HG02981 (cell line): ENCODE data around the gene DPM2.

ENCODE experiments used
- ATAC-seq: cut with Tn5 transposase; IDR thresholded peaks from one replicate; pipeline ENCODE4 v1.9.1; 2021; ENCODE audit warnings: mild to moderate bottlenecking, moderate library complexity; ENCODE audit not compliant: unreplicated experiment

Gene DPM2

GRCh38 chr9:127921557-127922120 lies 16.0 kb downstream of the DPM2 start:
- ATAC-seq = no peak

- no peak for ATAC-seq
Observed at GRCh38 chr9:127920794-127921193, 16.9 kb downstream of the DPM2 start.

GRCh38 chr9:127919253-127919815 lies 18.3 kb downstream of the DPM2 start:
- ATAC-seq = no peak

GRCh38 chr9:127918183-127919107 lies 19.2 kb downstream of the DPM2 start:
- no peak for ATAC-seq

GRCh38 chr9:127917603-127918002 lies 20.1 kb downstream of the DPM2 start:
- no peak for ATAC-seq

- ATAC-seq = peak; percentile 68
Observed at GRCh38 chr9:127916720-127917581, 20.7 kb downstream of the DPM2 start, which contains the start of gene ST6GALNAC4. ST6GALNAC4 (minus strand) TSS chr9:127917041; CDS start chr9:127916419, 622 bp downstream.

- no peak for ATAC-seq
Observed at GRCh38 chr9:127915801-127916719, 21.6 kb downstream of the DPM2 start.

- no peak for ATAC-seq
Observed at GRCh38 chr9:127915325-127915752, 22.3 kb downstream of the DPM2 start.

- no peak for ATAC-seq
Observed at GRCh38 chr9:127913682-127914081, 24.0 kb downstream of the DPM2 start.

GRCh38 chr9:127912882-127913281 lies 24.8 kb downstream of the DPM2 start:
- no peak for ATAC-seq

- ATAC-seq = no peak
Observed at GRCh38 chr9:127912296-127912695, 25.4 kb downstream of the DPM2 start.

- ATAC-seq = no peak
Observed at GRCh38 chr9:127910613-127911205, 26.9 kb downstream of the DPM2 start.

GRCh38 chr9:127909839-127910273 lies 27.8 kb downstream of the DPM2 start:
- ATAC-seq = no peak

GRCh38 chr9:127908660-127908926 lies 29.1 kb downstream of the DPM2 start:
- no peak for ATAC-seq

- ATAC-seq = no peak
Observed at GRCh38 chr9:127907867-127908659, 29.6 kb downstream of the DPM2 start.

- ATAC-seq = no peak
Observed at GRCh38 chr9:127905788-127906191, 31.9 kb downstream of the DPM2 start.

- ATAC-seq = no peak
Observed at GRCh38 chr9:127905004-127905728, 32.5 kb downstream of the DPM2 start.

GRCh38 chr9:127904561-127905003 lies 33.1 kb downstream of the DPM2 start:
- no peak for ATAC-seq
